ENCODE results near the gene HM13. TPM values are rescaled to one million over a fixed set of nuclear protein-coding genes. Genes with fewer than 3 reads are reported as not detected.

The HM13 gene
- total and polyA plus RNA-seq, 2 of the 13 experiments (the other 11 are each of a cell fraction or from before 2014, with no cell fraction given) = 118 to 243 TPM

GRCh38 chr20:31605902-31606803, 91.9 kb downstream of the HM13 start (continued):
- TF ChIP-seq AKNA (CRISPR knock-in tag; IDR thresholded peaks at IDR 0.05; ENCODE audit: borderline replicate concordance) (peak; percentile 18), DR1 (CRISPR knock-in tag; IDR thresholded peaks at IDR 0.05) (0 out of 2 replicates have a peak, but pooled peaks have one; percentile 22), ZNF383 (CRISPR knock-in tag; IDR thresholded peaks at IDR 0.05; ENCODE audit: borderline replicate concordance) (no peak), ZNF101 (CRISPR knock-in tag; IDR thresholded peaks at IDR 0.05; ENCODE audit: borderline replicate concordance, low read depth) (no peak), SRSF1 (optimal IDR thresholded peaks at IDR 0.05; ENCODE audit: low read depth, low read length) (peak; percentile 93), HNF4A (CRISPR knock-in tag; IDR thresholded peaks at IDR 0.05) (no peak), ARHGAP35 (CRISPR knock-in tag; IDR thresholded peaks at IDR 0.05; ENCODE audit: borderline replicate concordance) (peak; percentile 69; the same call in 1 of the 2 replicates), THYN1 (CRISPR knock-in tag; IDR thresholded peaks at IDR 0.05; ENCODE audit: borderline replicate concordance, low read depth) (peak; percentile 59; the same call in 1 of the 2 replicates), SIN3A (IDR thresholded peaks at IDR 0.05; ENCODE audit: borderline replicate concordance, low read depth, low read length) (0 out of 2 replicates have a peak, but pooled peaks have one; percentile 25), KIAA2018 (CRISPR knock-in tag; IDR thresholded peaks at IDR 0.05; ENCODE audit: borderline replicate concordance) (no peak), ZZZ3 (CRISPR knock-in tag; IDR thresholded peaks at IDR 0.05; ENCODE audit: borderline replicate concordance) (no peak), ZNF629 (CRISPR knock-in tag; conservative IDR thresholded peaks at IDR 0.05) (0 out of 2 replicates have a peak, but pooled peaks have one; percentile 2), ZNF841 (CRISPR knock-in tag; IDR thresholded peaks at IDR 0.05; ENCODE audit: borderline replicate concordance) (0 out of 2 replicates have a peak, but pooled peaks have one; percentile 77)

Data from HepG2 (cell line).